DOHH2 (cell line): ENCODE measurements around the gene WDR19.

Experiments
- H3F3A ChIP-seq: fragments of 200-600 bp; sonication (generic), shearing (Covaris generic); 2 replicates; pipeline ENCODE4 v1.6.0; 2016; ENCODE audit warnings: antibody characterized with exemption, mild to moderate bottlenecking; ENCODE audit not compliant: control insufficient read depth, insufficient read depth
- H3K27ac ChIP-seq: fragments of 200-600 bp; sonication (generic); 2 replicates; pipeline ENCODE4 v1.5.1; 2014; ENCODE audit warnings: low read depth, mild to moderate bottlenecking, low read length, moderate library complexity
- H3K27me3 ChIP-seq: fragments of 200-600 bp; sonication (generic); 2 replicates; pipeline ENCODE4 v1.6.1; 2014; ENCODE audit warnings: mild to moderate bottlenecking, low read length, mixed read lengths; ENCODE audit not compliant: control insufficient read depth
- H3K36me3 ChIP-seq: fragments of 200-600 bp; sonication (generic); 2 replicates; pipeline ENCODE4 v1.6.1; 2014; ENCODE audit warnings: mild to moderate bottlenecking, low read length, moderate library complexity, mixed read lengths; ENCODE audit not compliant: control insufficient read depth
- H3K4me1 ChIP-seq: fragments of 200-600 bp; sonication (generic); 2 replicates; pipeline ENCODE4 v1.6.1; 2014; ENCODE audit warnings: mild to moderate bottlenecking, low read length, mixed read lengths; ENCODE audit not compliant: control insufficient read depth
- H3K4me2 ChIP-seq: fragments of 200-600 bp; sonication (generic); 2 replicates; pipeline ENCODE4 v1.6.0; 2014; ENCODE audit warnings: mild to moderate bottlenecking, low read length, moderate library complexity
- H3K4me3 ChIP-seq: fragments of 200-600 bp; sonication (generic); 2 replicates; pipeline ENCODE4 v1.5.1; 2014; ENCODE audit warnings: mild to moderate bottlenecking, low read length, mixed read lengths
- H3K79me2 ChIP-seq: fragments of 200-600 bp; sonication (generic); 2 replicates; pipeline ENCODE4 v1.6.1; 2014; ENCODE audit warnings: mild to moderate bottlenecking, low read length, mixed read lengths; ENCODE audit not compliant: control insufficient read depth
- H3K9me2 ChIP-seq: fragments of 200-600 bp; sonication (generic); replicated peaks from 2 replicates; pipeline ENCODE4 v1.6.1; 2014; ENCODE audit warnings: mild to moderate bottlenecking, low read length, mixed read lengths; ENCODE audit not compliant: control insufficient read depth
- H3K9me3 ChIP-seq: fragments of 200-600 bp; sonication (generic); 2 replicates; pipeline ENCODE4 v1.6.1; 2014; ENCODE audit warnings: antibody characterized with exemption, low read length, mixed read lengths; ENCODE audit not compliant: control insufficient read depth, insufficient read depth
- H4K20me1 ChIP-seq: fragments of 200-600 bp; sonication (generic); 2 replicates; pipeline ENCODE4 v1.6.0; 2014; ENCODE audit warnings: low read depth, mild to moderate bottlenecking, antibody characterized with exemption, low read length, moderate library complexity; ENCODE audit not compliant: control insufficient read depth, insufficient read depth
- CTCF ChIP-seq: fragments of 200-600 bp; sonication (generic); IDR thresholded peaks from one replicate; pipeline ENCODE4 v1.5.1; 2014; ENCODE audit warnings: antibody characterized with exemption, mild to moderate bottlenecking, low read depth, low read length; ENCODE audit not compliant: poor library complexity, severe bottlenecking
- EZH2phosphoT487 ChIP-seq: fragments of 200-600 bp; sonication (generic); IDR thresholded peaks from 2 replicates; pipeline ENCODE4 v1.6.1; 2017; ENCODE audit warnings: borderline replicate concordance, mild to moderate bottlenecking, antibody characterized with exemption, low read length, moderate library complexity, mixed read lengths

The WDR19 gene

GRCh38 chr4:39255266-39255665, 72.9 kb downstream of the WDR19 start:
- H3F3A ChIP-seq, result peaks cover 5% of the 10 kb centered on the region; the same call in 1 of the 2 replicates
- H3K27me3 ChIP-seq, result no peaks in the 10 kb centered on the region
- TF ChIP-seq EZH2phosphoT487, result no peak
- peak; percentile 16 for TF ChIP-seq CTCF
- no peaks in the 10 kb centered on the region for H3K79me2 ChIP-seq
- no peaks in the 10 kb centered on the region for H3K9me2 ChIP-seq
- H3K27ac ChIP-seq, result no peak overlapping the region
- H3K9me3 ChIP-seq, result no peaks in the 10 kb centered on the region
- H3K4me1 ChIP-seq, result no peaks in the 10 kb centered on the region
- H3K36me3 ChIP-seq, result peaks cover 21% of the 10 kb centered on the region
- H3K4me2 ChIP-seq, result no peak overlapping the region
- no peak overlapping the region for H3K4me3 ChIP-seq
- H4K20me1 ChIP-seq, result no peaks in the 10 kb centered on the region

- TF ChIP-seq CTCF (no peak), EZH2phosphoT487 (no peak)
- Histone ChIP-seq H3F3A (peaks cover 5% of the 10 kb centered on the region; the same call in 1 of the 2 replicates), H4K20me1 (no peaks in the 10 kb centered on the region), H3K36me3 (peaks cover 21% of the 10 kb centered on the region), H3K4me3 (no peak overlapping the region), H3K27me3 (no peaks in the 10 kb centered on the region), H3K9me2 (no peaks in the 10 kb centered on the region), H3K79me2 (no peaks in the 10 kb centered on the region), H3K9me3 (no peaks in the 10 kb centered on the region), H3K4me2 (no peak overlapping the region), H3K4me1 (no peaks in the 10 kb centered on the region), H3K27ac (no peak overlapping the region)
Measured at GRCh38 chr4:39255871-39256270, 73.5 kb downstream of the WDR19 start.

- no peak overlapping the region for H3K4me3 ChIP-seq
- H3K4me2 ChIP-seq, result no peak overlapping the region
- peaks cover 22% of the 10 kb centered on the region for H3K36me3 ChIP-seq
- no peaks in the 10 kb centered on the region for H3K9me3 ChIP-seq
- H3K27ac ChIP-seq, result no peak overlapping the region
- H3K9me2 ChIP-seq, result no peaks in the 10 kb centered on the region
- no peaks in the 10 kb centered on the region for H3K79me2 ChIP-seq
- H3F3A ChIP-seq, result peaks cover 5% of the 10 kb centered on the region; the same call in 1 of the 2 replicates
- TF ChIP-seq EZH2phosphoT487 (no peak), CTCF (no peak)
- no peaks in the 10 kb centered on the region for H4K20me1 ChIP-seq
- no peaks in the 10 kb centered on the region for H3K4me1 ChIP-seq
- H3K27me3 ChIP-seq, result no peaks in the 10 kb centered on the region
Measured at GRCh38 chr4:39256436-39256835, 74.1 kb downstream of the WDR19 start.
